HG02981 (cell line): ENCODE measurements around the gene MPL.
A peak's percentile ranks its signal among the peaks of the same experiment; 100 is the strongest.
"Not testable (repeated sequence)": the region's sequence is repeated elsewhere in the genome, so short reads cannot be mapped to it uniquely, and the experiment has no call there.

Source experiments
- ATAC-seq: cut with Tn5 transposase; IDR thresholded peaks from one replicate; pipeline ENCODE4 v1.9.1; 2021; ENCODE audit warnings: mild to moderate bottlenecking, moderate library complexity; ENCODE audit not compliant: unreplicated experiment

Gene MPL

DNA sequence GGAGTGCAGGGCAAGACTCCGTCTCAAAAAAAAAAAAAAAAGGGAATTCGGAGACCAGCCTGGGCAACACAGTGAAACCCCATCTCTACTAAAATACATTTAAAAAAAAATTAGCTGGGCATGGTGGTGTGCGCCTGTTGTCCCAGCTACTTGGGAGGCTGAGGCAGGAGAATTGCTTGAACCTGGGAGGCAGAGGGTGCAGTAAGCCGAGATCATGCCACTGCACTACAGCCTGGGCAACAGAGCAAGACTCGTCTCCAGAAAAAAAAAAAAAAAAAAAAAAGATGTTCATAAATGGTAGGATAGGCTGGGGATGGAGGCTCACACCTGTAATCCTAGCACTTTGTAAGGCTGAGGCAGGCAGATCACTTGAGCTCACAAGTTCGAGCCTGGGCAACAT is 32.2 kb downstream of the MPL start:
- ATAC-seq, result not testable (repeated sequence)

DNA sequence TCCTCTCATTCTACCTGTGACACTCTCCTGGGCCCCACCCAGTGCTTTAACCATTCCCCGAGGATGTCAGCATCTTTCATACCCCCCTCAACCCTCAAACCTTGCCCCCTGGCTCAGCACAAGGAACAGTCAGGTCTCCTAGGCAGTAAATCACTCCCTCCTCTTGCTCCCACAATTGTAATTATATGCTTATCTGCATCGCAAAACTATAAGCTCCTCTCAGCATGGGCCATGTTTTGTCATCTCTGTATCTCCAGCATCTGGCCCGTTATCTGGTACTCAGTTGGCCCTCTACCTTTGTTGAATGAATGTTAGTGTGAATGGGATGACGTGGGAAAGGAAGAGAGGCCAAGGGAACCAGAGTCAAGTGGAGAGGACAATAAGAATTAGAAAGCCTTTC is 32.9 kb downstream of the MPL start:
- ATAC-seq, result no peak

DNA sequence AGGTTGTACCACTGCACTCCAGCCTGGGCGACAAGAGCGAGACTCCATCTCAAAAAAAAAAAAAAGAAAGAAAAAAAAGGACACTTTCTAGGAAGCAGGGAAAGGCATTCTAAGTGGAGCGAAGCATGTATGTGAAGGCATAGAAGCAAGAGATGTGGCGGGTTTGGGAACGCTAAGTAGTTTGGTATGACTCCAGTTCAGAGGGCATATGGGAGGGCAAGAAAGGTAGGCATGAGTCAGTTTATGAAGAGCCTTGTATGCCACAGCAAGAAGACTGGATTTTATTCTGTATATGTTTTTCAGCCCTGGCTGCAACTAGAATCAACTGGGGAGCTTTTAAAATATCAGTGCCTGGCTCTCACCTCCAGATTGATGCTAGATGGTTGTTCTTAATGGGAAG is 34.6 kb downstream of the MPL start:
- ATAC-seq, result no peak

DNA sequence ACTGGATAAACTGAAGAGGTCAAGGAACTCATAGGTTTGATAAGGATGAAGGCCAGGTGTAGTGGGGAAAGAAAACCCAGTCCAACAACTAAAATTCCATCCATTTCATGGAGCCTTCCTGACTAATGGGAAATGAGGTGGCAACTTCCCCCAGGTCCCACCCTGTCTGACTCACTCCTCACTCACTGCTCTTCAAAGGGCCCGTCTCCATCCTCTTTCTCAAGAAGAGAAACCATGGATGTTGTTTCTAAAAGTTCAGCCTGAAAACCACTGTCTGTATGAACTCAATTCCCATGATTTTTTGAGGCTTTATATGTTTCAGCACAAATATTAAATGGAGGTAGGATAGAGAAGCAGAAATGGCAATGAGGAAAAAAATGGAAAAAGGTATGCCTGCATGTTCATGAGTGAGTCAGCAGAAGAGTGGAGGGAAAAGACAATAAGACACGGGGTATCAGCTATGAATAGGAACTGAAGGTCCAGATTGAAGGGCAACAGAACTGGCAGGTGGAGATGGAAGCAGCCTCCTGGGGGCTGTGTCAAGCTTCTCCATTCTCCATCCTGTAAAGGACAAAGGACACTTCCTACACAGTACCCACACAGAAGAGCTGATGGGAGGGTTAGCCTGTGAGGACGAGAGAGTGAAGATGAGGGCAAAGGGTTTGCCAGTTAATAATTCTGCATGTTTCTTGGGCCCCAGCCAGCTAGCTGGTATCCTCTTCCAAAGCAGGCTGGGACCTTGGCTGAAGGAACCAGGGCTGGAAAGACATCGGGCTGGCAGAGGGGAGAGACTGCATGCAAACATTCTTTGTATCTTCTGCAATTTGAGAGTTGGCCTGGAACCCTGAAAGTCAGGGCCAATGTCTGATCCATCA is 35.7 kb downstream of the MPL start:
- no peak for ATAC-seq

- ATAC-seq, result no peak
Measured at GRCh38 chr1:43376723-43377235, 39.2 kb downstream of the MPL start.

GRCh38 chr1:43377831-43378230 is 40.2 kb downstream of the MPL start:
- no peak for ATAC-seq

- ATAC-seq, result no peak
Measured at GRCh38 chr1:43379476-43379875, 41.9 kb downstream of the MPL start.

DNA sequence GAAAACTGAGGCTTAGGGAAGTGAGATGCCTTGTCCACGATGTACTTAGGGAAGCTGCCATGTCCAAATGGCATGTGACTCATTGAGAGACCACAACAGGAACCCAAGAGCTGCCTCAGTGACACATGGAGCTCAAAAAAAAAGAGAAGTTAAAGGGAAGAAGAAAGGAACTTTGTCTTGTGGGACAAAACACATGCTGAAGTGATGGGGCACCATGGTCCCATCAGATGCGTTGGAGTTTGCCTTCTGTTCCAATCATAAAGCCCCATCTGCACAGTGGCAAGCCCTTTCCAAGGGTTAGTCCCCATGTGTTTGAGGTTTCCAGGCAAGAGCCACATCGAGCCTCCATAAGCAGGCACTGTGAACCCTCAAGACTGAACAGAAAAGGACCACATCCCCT is 44.0 kb downstream of the MPL start:
- no peak for ATAC-seq

DNA sequence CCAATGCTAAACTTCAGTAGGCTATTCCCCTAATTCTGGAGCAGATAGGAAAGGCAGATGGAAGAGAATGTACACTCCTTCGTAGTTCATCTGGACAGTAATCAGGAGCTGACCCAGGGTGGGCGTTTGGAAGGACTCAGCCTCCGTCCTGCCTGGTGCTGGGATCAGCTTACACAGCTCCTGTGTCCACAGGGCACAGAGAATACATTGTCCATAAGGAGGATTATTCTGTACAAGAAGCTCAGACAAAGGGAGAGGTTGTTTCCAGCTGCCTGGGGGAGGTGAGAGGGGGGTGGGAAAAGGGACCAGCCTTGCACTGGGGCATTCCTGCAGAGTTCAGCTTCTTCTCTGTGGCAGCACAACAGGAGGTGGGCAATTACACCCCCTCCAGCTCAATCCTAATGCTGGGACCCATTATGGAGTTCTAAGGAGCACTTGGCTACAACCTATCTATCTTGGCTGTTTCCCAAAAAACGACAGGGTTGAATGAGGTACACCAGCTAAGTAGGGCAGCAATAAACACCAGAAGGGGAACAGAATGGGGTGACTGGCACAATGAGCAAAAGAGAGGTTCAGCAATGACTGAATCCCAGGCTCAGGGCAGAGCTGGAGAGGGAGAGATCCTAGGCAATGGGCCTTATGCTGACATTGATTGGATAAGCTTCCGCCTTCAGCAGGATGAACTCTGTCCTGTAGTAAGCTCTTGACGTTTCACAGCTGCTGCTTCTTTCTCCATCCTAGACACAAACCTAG is 44.6 kb downstream of the MPL start:
- no peak for ATAC-seq

GRCh38 chr1:43383449-43383848 is 45.8 kb downstream of the MPL start:
- ATAC-seq, result no peak

DNA sequence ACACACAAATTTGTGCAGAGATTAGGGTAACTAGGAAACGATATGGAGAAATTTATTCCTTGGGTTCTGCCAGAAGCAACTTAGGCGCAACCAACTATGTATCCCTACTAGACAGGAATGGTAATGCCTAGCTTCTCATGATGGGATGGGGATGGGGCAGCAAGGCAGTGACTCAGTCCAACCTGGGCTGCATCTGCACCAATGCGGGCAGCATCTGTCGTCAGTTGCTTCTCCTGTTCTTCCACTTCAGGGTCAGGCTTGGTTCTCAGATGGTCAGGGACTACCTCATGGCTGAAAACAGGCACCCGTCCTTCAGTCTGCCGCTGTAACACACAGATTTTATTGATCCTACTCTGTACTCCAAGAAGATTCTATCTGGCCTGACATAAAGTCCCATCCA is 49.1 kb downstream of the MPL start:
- no peak for ATAC-seq

- no peak for ATAC-seq
Measured at GRCh38 chr1:43387976-43388599, 50.5 kb downstream of the MPL start.

GRCh38 chr1:43388613-43389012 is 51.0 kb downstream of the MPL start:
- no peak for ATAC-seq

- ATAC-seq, result peak; percentile 95
Measured at GRCh38 chr1:43389326-43390313, 52.0 kb downstream of the MPL start, which contains the start of the genes MED8 and SZT2. TSS of gene MED8 (minus strand) at chr1:43389800. CDS start at chr1:43389764, 36 bp downstream. TSS of gene SZT2 (plus strand) at chr1:43389899. CDS start at chr1:43389969, 70 bp downstream.

DNA sequence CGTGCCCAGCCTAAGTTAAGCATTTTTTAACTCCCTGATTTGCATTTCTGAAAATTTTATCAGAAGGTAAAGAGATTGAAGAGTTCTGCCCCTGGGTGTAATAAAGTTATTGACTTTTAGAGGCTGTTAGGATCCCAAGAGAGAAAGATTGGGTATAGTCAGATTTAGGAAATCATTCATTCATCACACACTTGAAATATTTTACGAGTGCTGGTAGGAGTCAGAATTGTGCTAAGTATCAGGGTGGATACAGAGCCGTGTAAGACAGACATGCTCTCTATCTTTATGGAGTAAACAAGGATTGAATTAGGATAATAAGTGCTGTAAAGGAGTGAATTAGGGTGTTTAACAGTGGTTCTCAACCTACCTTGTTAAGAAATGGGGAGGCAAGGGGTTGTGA is 55.1 kb downstream of the MPL start:
- ATAC-seq, result no peak

DNA sequence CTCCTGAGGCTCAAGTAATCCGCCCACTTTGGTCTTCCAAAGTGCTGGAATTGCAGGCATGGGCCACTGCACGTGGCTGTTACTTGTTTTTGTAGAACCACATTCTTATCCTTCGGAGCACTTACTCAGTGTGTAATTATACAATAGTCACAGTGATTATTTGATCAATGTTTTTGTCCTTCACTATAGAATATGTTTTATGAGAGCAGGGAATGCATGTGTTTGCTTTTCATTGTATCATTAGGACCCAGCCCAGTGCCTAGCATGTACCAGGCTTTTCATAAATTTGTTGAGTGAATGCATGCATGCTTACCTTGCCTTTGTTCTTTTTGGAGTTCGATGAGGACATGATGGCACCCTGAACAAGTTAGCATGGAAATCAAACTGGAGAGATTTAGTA is 57.9 kb downstream of the MPL start:
- ATAC-seq, result no peak

- ATAC-seq, result no peak
Measured at GRCh38 chr1:43396059-43396458, 58.4 kb downstream of the MPL start.

DNA sequence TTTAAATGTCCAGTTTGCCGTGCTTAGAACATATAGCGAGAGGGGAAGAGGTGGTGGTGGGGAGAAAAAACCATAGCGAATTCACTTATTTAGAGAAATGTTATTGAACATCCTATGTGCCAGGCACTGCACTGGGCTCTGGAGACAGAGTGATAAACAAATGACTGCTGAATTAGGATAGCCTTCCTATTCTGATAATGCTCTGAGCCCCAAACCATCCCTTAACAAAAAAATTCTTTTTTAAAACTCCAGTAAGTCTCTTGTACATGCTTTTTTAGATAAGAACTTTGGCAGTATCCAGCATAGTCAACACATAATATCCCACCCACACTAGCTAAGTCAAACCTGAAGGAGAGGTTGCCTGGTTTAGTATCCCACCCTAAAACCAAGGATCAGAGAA is 60.6 kb downstream of the MPL start:
- ATAC-seq, result no peak

DNA sequence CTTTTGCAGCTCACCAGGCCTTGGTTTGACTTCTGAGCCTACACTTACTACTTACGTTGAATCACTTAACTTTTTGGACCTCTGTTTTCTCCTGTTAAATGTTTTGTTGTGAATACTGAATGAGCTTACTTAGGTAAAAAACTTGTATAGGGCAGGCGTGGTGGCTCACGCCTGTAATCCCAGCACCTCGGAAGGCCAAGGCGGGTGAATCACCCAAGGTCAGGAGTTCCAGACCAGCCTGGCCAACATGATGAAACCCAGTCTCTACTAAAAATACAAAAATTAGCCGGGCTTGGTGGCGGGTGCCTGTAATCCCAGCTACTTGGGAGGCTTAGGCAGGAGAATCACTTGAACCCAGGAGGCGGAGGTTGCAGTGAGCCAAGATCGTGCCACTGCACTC is 62.8 kb downstream of the MPL start:
- not testable (repeated sequence) for ATAC-seq
